ENCODE measurements around the gene ZNF543.

DNA sequence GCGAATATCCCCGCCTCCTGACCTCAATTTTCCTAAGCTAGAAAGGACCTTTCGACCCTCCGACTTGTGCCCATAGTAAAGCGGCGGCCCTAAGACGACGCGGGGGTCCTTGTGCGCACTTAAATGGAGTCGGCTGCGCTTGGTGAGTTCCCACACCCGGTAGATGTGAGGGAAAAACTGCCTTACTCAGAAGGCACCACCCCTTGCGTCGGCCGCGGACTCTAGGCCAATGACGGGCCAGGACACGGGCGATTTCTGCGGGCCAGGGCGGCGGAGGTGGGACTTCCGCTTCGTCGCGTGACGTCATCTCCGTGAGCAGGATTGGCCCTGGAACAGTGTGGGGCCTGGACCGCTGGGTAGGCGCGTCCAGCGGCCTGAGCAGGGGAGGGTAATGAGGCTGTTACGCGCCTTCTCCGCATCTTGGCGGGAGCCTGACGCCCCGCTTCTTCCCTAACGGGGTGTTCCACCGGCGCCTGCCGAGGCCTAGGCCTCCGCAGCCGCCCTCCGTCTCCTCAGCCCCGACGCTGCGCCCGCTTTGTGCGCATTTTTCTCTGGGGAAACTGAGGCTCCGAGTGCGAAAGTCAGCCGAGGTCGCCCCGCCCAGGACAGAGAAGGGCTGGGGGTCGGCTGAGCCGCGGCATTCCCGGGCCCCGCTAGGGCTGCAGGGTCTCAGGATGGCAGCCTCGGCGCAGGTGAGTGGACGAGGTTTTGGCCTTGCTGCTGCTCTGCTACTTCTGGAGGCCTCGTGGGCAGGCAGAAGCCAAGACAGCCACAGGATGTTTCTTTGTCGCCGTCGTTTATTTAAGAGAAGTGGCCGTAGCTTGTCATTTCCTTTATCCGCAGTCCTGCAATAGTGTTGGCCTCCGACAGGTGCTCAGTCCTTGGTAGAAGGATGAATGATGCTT, at the start of gene ZNF543:
- TF ChIP-seq, protein P1, sequence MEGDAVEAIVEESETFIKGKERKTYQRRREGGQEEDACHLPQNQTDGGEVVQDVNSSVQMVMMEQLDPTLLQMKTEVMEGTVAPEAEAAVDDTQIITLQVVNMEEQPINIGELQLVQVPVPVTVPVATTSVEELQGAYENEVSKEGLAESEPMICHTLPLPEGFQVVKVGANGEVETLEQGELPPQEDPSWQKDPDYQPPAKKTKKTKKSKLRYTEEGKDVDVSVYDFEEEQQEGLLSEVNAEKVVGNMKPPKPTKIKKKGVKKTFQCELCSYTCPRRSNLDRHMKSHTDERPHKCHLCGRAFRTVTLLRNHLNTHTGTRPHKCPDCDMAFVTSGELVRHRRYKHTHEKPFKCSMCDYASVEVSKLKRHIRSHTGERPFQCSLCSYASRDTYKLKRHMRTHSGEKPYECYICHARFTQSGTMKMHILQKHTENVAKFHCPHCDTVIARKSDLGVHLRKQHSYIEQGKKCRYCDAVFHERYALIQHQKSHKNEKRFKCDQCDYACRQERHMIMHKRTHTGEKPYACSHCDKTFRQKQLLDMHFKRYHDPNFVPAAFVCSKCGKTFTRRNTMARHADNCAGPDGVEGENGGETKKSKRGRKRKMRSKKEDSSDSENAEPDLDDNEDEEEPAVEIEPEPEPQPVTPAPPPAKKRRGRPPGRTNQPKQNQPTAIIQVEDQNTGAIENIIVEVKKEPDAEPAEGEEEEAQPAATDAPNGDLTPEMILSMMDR (IDR thresholded peaks at IDR 0.05; ENCODE audit: low read depth, low read length, poor library complexity, severe bottlenecking), result no peak
- no peak for TF ChIP-seq EZH2phosphoT487 (IDR thresholded peaks at IDR 0.05; ENCODE audit: borderline replicate concordance, low read length)

Data from DOHH2 (cell line).